ENCODE data around the gene CCDC71L. TPM values are rescaled to one million over a fixed set of nuclear protein-coding genes. Genes with fewer than 3 reads are reported as not detected.
"Not testable (repeated sequence)": the region's sequence is repeated elsewhere in the genome, so short reads cannot be mapped to it uniquely, and the experiment has no call there.

CCDC71L gene
- total RNA-seq, result 10 to 100 TPM in 1 of 2 experiments, 1 to 10 TPM in 1; 9.5 to 12.1 TPM

DNA sequence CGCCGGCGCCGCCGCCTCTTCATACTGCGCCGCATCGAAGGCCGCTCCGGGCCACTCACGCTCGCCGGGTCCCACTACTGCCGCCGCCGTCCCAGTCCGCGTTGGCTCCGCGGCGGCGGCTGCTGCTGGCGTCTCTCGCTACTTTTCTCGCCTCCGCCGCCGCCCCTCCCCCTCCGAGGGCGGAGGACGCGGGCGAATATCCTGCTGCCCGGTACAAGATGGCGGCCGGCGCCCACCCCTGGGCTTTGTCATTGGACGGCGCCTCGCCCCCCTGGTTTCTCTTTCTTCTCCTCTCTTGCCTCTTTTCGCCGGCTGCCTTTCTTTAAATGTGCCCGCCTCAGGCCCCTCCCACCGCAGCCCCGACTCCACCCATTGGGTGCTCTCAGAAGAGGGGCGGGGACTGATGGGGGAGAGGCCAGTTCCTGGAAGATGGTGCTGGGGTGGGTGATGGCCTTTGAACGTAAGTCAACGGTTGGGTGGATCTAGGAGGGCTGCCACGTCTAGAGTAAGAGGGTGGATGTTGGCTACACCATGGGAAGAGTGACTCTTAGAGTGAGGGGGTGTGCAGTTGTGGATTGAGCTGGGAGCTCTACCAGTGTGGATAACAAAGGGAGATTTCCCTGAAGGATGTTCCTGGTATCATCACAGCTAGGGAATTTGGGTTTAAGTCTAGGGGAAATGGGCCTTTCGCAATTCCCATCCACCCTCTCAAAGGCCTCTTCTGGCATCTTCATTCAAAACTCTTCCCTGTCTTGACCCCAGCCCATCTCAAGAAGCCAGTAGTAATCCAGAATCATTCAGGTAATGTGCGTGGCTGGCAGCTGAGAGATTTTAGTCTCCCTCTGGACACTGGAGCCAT is at the start of gene CCDC71L:
Gene CCDC71L, minus strand, starts transcription at position 297 of the 859 bp plus-strand sequence. Its CDS starts 262 bp downstream, at position 35.
- peaks cover 9% of the 10 kb centered on the region for H3K27me3 Mint-ChIP-seq
- H3K36me3 Mint-ChIP-seq (ENCODE audit: low read depth), result peaks cover 3% of the 10 kb centered on the region
- peak within 1 kb of the TSS; percentile 95 for H3K27ac Mint-ChIP-seq
- peak within 1 kb of the TSS; percentile 87 for H3K4me3 Mint-ChIP-seq
- no peaks in the 10 kb centered on the region for H3K9me3 Mint-ChIP-seq
- DNase-seq, result peak; percentile 92
- H3K4me1 Mint-ChIP-seq, result peaks cover 31% of the 10 kb centered on the region
- ChIA-PET POLR2A (no interaction called here), CTCF (interaction anchor here (0.6 to 4.7 kb wide), 28 partner anchors 8 to 403 kb away, joined by 3 to 41 read pairs (median 4); no protein-coding TSS in a partner anchor)

DNA sequence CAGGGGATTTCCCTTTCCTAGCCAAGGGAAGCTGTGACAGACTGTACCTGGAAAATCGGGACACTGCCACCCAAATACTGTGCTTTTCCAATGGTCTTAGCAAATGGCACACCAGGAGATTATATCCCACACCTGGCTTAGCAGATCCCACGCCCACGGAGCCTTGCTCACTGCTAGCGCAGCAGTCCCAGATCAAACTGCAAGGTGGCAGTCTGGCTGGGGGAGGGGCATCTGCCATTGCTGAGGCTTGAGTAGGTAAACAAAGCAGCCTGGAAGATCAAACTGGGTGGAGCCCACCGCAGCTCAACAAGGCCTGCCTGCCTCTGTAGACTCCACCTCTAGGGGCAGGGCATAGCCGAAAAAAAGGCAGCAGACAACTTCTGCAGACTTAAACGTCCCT is 48.6 kb upstream of the CCDC71L start:
- H3K9me3 Mint-ChIP-seq; H3K4me3 Mint-ChIP-seq; H3K27ac Mint-ChIP-seq; DNase-seq; H3K36me3 Mint-ChIP-seq (ENCODE audit: low read depth); POLR2A ChIA-PET; H3K4me1 Mint-ChIP-seq; H3K27me3 Mint-ChIP-seq: not testable (repeated sequence)
- CTCF ChIA-PET, result interaction anchor here (1.2 to 1.8 kb wide), 3 partner anchors 10 to 261 kb away, joined by 3 read pairs; no protein-coding TSS in a partner anchor

DNA sequence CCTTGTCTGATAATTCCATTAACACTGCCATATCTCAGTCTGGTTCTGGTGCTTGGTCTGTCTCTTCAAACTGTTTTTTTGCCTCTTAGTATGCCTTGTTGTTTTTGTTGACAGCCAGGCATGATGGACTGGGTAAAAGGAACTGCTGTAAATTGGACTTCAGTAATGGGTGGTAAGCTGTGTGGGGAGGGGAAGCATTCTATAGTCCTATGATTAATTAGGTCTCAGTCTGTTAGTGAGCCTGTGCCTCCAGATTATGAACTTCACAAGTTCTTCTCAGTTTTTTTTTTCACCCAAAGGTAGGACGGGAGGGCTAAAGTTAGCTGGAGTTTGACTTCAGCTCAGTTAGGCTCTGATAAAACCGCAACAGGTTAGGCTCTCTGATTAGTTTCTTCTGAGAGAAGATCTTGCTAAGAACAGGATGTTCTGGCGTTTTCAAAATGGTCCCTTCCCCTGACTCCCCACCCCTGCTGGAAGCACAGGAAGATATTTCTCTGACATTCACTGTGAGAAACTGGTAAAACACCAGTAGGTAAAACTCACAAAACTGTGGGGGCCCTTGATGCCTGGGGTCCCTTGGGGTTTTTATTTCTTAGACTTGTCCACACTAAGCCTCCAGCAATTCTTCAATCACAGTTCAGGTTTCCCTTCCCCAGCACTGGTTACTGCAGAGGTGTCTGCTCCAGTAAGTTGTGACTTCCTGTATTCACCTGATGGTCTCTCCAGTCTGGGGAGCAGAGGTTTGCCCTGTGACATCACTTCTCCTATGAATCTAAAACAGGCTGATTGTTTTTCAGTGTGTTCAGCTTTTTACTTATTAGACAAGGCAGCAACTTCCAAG is 43.3 kb upstream of the CCDC71L start:
- Mint-ChIP-seq H3K4me1 (peaks cover 10% of the 10 kb centered on the region), H3K27ac (peak overlapping the region; percentile 76), H3K4me3 (no peak overlapping the region), H3K27me3 (no peaks in the 10 kb centered on the region), H3K9me3 (peaks cover 1% of the 10 kb centered on the region), H3K36me3 (ENCODE audit: low read depth) (no peaks in the 10 kb centered on the region)
- ChIA-PET CTCF (interaction anchor here (0.7 kb wide), 1 partner anchor 32 kb away, joined by 3 read pairs; no protein-coding TSS in a partner anchor), POLR2A (no interaction called here)
- no peak for DNase-seq

DNA sequence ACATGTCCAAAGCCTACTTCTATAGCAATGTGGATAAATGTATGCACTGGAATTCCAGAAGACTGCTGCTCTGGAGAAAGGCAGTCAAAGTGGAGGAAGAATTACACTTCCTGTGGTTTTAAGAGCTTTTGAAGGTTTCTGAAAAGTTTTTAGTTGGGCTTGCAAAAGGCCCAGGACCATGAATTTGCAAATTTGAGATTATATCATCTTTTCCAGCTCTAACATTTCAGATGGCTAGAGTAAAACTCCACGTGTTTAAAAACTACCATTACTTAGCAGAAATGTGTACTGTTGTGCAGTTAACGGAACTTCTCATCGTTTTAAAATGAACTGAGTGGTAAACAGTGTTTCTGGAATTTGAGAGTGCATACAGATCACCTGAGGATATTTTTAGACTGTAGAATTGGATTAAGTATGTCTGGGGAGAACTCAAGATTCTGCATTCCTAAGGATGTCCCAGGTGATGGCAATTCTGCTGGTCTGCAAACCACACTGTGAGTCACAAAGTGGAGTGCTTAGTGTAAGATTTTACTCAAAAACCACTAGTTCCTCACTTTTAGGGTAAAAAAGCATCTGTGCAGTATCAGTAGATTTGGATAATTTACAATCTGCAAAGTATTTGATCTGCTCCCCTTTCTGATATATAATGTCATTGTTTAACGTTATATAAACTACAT is 32.9 kb upstream of the CCDC71L start:
- no peaks in the 10 kb centered on the region for H3K27me3 Mint-ChIP-seq
- ChIA-PET POLR2A (no interaction called here), CTCF (interaction anchor here (0.7 to 1.6 kb wide), 2 partner anchors 74 to 192 kb away, joined by 3 read pairs; no protein-coding TSS in a partner anchor)
- H3K4me1 Mint-ChIP-seq, result peaks cover 7% of the 10 kb centered on the region
- no peak for DNase-seq
- H3K36me3 Mint-ChIP-seq (ENCODE audit: low read depth), result no peaks in the 10 kb centered on the region
- H3K27ac Mint-ChIP-seq, result no peak overlapping the region
- no peaks in the 10 kb centered on the region for H3K9me3 Mint-ChIP-seq
- H3K4me3 Mint-ChIP-seq, result no peak overlapping the region

DNA sequence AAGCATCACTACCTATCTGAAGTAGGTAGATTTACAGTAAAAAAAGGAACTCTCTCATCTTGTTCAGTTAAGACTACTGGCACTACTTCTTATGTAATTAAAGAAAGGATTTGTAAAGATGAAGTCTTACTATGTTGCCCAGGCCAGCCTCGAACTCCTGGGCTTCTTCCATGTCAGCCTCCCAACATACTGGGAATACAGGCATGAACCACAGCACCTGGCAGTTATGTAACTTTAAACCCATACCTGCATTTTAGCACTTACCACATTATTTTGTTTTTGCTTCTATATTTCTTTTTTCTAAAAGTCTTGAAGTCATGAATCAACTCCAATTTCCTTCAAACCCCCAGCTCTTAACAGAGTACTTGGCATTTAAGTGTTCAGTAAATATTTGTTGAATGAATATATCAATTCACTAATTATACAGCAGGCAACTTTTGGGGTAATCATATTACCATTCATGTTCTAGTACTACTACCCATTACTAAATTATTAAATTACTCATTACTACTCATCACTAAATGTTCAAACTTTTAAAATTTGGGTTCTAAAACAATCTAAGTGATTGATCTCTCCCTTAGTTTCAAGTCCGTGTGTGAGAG is 31.6 kb upstream of the CCDC71L start:
- H3K36me3 Mint-ChIP-seq (ENCODE audit: low read depth), result no peaks in the 10 kb centered on the region
- no peak overlapping the region for H3K4me3 Mint-ChIP-seq
- H3K4me1 Mint-ChIP-seq, result peaks cover 7% of the 10 kb centered on the region
- H3K27ac Mint-ChIP-seq, result no peak overlapping the region
- CTCF ChIA-PET, result no interaction called here
- POLR2A ChIA-PET, result no interaction called here
- no peak for DNase-seq
- no peaks in the 10 kb centered on the region for H3K9me3 Mint-ChIP-seq
- peaks cover 3% of the 10 kb centered on the region for H3K27me3 Mint-ChIP-seq

DNA sequence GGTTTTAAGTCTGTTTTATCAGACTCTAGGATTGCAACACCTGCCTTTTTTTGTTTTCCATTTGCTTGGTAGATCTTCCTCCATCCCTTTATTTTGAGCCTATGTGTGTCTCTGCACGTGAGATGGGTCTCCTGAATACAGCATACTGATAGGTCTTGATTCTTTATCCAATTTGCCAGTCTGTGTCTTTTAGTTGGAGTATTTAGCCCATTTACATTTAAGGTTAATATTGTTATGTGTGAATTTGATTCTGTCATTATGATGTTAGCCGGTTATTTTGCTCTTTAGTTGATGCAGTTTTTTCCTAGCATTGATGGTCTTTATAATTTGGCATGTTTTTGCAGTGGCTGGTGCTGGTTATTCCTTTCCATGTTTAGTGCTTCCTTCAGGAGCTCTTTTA is 27.2 kb upstream of the CCDC71L start:
- H3K4me1 Mint-ChIP-seq; POLR2A ChIA-PET; H3K27ac Mint-ChIP-seq; H3K27me3 Mint-ChIP-seq; H3K36me3 Mint-ChIP-seq (ENCODE audit: low read depth); H3K4me3 Mint-ChIP-seq; DNase-seq; H3K9me3 Mint-ChIP-seq: not testable (repeated sequence)
- CTCF ChIA-PET, result interaction anchor here (1.6 kb wide), 1 partner anchor 32 kb away, joined by 3 read pairs; no protein-coding TSS in a partner anchor

DNA sequence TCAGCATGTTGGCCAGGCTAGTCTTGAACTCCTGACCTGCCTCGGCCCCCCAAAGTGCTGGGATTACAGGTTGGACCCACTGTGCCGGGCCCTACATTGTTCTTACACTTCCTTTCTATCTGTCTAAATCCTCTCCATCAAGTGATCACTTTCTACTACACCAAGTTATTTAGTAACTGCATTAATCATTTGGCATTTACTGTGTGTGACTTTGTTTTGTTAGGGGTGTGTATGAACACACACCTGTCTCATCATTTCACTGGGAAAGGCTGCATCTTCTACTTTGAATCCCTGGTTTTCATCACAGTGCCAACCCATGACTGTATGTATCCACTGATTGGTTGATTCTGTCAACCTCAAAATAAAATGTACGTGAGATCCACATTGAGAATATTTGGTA is 23.0 kb upstream of the CCDC71L start:
- H3K4me1 Mint-ChIP-seq, result peaks cover 7% of the 10 kb centered on the region
- H3K36me3 Mint-ChIP-seq (ENCODE audit: low read depth), result no peaks in the 10 kb centered on the region
- no peak overlapping the region for H3K4me3 Mint-ChIP-seq
- H3K27me3 Mint-ChIP-seq, result peaks cover 6% of the 10 kb centered on the region
- H3K9me3 Mint-ChIP-seq, result peaks cover 7% of the 10 kb centered on the region
- CTCF ChIA-PET, result interaction anchor here (0.6 kb wide), 1 partner anchor 848 kb away, joined by 3 read pairs; no protein-coding TSS in a partner anchor
- no peak for DNase-seq
- POLR2A ChIA-PET, result no interaction called here
- no peak overlapping the region for H3K27ac Mint-ChIP-seq

DNA sequence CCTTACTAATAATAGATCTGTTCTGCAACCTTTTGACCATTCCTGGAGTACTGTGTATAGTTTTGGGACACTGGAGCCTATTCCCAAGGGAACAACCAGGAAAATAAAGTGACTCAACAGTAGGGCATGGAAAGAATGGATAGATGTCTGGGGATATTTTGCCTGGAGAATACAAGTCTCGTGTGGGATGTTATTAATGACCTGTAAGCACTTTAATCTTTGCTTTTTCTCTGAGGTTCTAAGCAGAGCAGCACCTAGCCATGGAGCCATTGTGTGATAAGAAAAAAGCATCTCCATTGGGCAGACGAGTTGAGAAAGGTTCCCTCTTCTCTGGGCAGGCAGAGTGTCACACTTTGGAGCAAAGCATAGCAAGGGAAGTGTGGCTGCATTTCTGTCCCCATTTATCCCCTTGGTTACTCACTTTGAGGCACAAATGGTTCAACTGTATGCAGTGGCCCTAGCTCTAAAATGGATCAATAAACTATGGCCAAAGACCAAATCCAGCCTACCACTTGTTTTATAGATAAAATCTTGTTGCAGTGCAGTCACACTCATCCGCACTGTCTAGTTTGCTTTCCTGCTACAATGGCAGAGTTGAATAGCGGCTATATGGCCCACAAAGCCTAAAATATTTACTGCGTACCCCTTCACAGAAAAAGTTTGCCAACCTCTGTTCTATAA is 21.0 kb upstream of the CCDC71L start:
- Mint-ChIP-seq H3K4me3 (no peak overlapping the region), H3K36me3 (ENCODE audit: low read depth) (no peaks in the 10 kb centered on the region), H3K4me1 (peaks cover 9% of the 10 kb centered on the region), H3K27me3 (peaks cover 3% of the 10 kb centered on the region), H3K9me3 (peaks cover 7% of the 10 kb centered on the region), H3K27ac (no peak overlapping the region)
- POLR2A ChIA-PET, result no interaction called here
- no peak for DNase-seq
- CTCF ChIA-PET, result interaction anchor here (1.0 kb wide), 1 partner anchor 10 kb away, joined by 4 read pairs; no protein-coding TSS in a partner anchor

DNA sequence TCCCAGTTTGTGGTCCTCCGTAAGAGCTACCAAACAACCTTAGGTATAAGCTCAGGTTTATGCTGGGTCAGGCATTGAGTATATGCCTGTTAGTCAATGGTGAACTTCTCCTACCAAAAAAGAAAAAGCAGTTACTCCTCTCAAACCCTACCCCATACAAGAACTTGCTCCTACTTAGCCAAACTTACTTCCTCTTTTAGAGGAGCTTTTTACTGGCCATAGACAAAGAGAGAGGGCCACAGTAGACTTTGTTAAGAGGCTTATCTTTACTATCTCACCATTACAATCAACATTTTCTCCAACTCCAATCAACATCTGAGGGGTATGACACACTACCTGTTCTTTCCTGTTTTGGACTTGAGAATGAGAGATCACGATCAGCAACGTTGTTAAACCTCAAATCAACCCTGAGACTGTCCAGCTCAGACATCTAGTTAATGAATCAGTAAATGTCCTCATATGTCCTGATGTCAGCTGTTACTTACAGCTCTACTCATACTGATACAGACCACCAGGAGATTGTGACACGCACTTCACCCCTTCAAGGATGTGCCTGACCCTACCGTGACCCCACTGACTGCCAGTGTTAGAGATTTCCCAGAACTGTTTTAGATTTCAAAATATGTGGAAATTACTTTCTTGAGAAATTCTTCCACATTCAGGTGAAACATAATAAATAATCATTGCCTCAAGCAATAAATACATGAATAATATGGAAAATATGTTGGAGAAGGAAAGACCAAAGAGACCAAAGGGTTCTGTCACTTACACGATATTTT is 18.4 kb upstream of the CCDC71L start:
- Mint-ChIP-seq H3K27ac (no peak overlapping the region), H3K27me3 (peaks cover 7% of the 10 kb centered on the region), H3K9me3 (no peaks in the 10 kb centered on the region), H3K36me3 (ENCODE audit: low read depth) (no peaks in the 10 kb centered on the region), H3K4me1 (peaks cover 9% of the 10 kb centered on the region), H3K4me3 (no peak overlapping the region)
- DNase-seq, result no peak
- ChIA-PET CTCF (interaction anchor here (0.5 to 2.8 kb wide), 6 partner anchors 8 to 1008 kb away, joined by 3 to 16 read pairs (median 4); partner anchors contain the start of gene CCDC71L), POLR2A (no interaction called here)

DNA sequence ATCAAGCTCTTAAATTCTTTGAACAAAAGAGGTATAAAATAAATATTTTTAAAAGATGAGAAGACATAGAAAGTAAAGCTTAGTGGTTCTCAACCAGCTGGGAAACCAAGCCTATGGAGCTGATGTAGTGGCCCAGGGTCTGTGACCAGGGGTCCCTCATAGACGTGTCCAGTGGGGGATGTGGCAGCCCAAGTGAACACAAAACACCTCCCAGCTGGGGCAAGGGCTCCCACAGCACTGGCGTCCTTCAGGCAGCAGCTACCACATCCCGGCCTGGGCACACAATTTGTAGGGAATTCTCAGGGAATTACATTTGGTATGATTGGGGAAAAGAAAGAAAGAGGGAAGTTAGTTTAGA is 17.8 kb upstream of the CCDC71L start:
- H3K9me3 Mint-ChIP-seq, result no peaks in the 10 kb centered on the region
- ChIA-PET CTCF (interaction anchor here (0.5 to 2.8 kb wide), 5 partner anchors 8 to 1007 kb away, joined by 3 to 16 read pairs (median 4); partner anchors contain the start of gene CCDC71L), POLR2A (no interaction called here)
- H3K4me3 Mint-ChIP-seq, result no peak overlapping the region
- DNase-seq, result no peak
- peaks cover 7% of the 10 kb centered on the region for H3K27me3 Mint-ChIP-seq
- peaks cover 9% of the 10 kb centered on the region for H3K4me1 Mint-ChIP-seq
- no peaks in the 10 kb centered on the region for H3K36me3 Mint-ChIP-seq (ENCODE audit: low read depth)
- no peak overlapping the region for H3K27ac Mint-ChIP-seq

DNA sequence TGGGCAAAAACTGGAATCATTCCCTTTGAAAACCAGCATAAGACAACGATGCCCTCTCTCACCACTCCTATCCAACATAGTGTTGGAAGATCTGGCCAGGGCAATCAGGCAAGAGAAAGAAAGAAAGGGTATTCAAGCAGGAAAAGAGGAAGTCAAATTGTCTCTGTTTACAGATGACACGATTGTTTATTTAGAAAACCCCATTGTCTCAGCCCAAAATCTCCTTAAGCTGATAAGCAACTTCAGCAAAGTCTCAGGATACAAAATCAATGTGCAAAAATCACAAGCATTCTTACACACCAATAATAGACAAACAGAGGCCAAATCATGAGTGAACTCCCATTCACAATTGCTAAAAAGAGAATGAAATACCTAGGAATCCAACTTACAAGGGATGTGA is 15.5 kb upstream of the CCDC71L start:
- H3K4me3 Mint-ChIP-seq; H3K27ac Mint-ChIP-seq; POLR2A ChIA-PET; H3K4me1 Mint-ChIP-seq; H3K9me3 Mint-ChIP-seq; DNase-seq; CTCF ChIA-PET; H3K36me3 Mint-ChIP-seq (ENCODE audit: low read depth); H3K27me3 Mint-ChIP-seq: not testable (repeated sequence)
